HepG2 (cell line): ENCODE measurements around the gene GAL3ST1. TPM values are rescaled to one million over a fixed set of nuclear protein-coding genes. Genes with fewer than 3 reads are reported as not detected.

ENCODE experiments used
- CREM ChIP-seq, 2 experiments: sonication (generic) in 1 of 2; formaldehyde crosslinking in 1 of 2; IDR thresholded peaks; 2 replicates each; pipeline versions ENCODE4 v1.4.0 to v1.6.1; 2016 to 2020; ENCODE audit warnings: antibody characterized with exemption in 1 of 2, mild to moderate bottlenecking in 1 of 2, missing genetic modification reagents in 1 of 2
- CSRNP1 ChIP-seq: sonication (generic); formaldehyde crosslinking; IDR thresholded peaks from 2 replicates; pipeline ENCODE4 v1.8.1; 2023; ENCODE audit warnings: mild to moderate bottlenecking, missing genetic modification reagents
- HDAC1 ChIP-seq: sonication (generic); formaldehyde crosslinking; IDR thresholded peaks from 2 replicates; pipeline ENCODE4 v1.5.1; 2020; ENCODE audit warnings: mild to moderate bottlenecking, missing genetic modification reagents
- HDAC2 ChIP-seq: sonication (generic); formaldehyde crosslinking; IDR thresholded peaks from 2 replicates; pipeline ENCODE4 v1.4.0; 2020; ENCODE audit warnings: missing genetic modification reagents
- HIC2 ChIP-seq: sonication (generic); formaldehyde crosslinking; IDR thresholded peaks from 2 replicates; pipeline ENCODE4 v1.9.0; 2022; ENCODE audit warnings: low read depth, missing genetic modification reagents
- IRX3 ChIP-seq: sonication (generic); formaldehyde crosslinking; IDR thresholded peaks from 2 replicates; pipeline ENCODE4 v1.8.1; 2023; ENCODE audit warnings: mild to moderate bottlenecking, low read depth, missing genetic modification reagents, borderline replicate concordance
- LCORL ChIP-seq, 2 experiments: fragments of 450-650 bp in 1 of 2; sonication (generic) in 1 of 2; formaldehyde crosslinking in 1 of 2; IDR thresholded peaks; 2 replicates each; pipeline versions ENCODE4 v1.5.0 to v1.6.1; 2017 to 2020; ENCODE audit warnings: antibody characterized with exemption in 1 of 2, missing genetic modification reagents in 1 of 2
- MBD4 ChIP-seq: IDR thresholded peaks from 2 replicates; pipeline ENCODE4 v1.6.1; 2012; ENCODE audit warnings: low read length, inconsistent platforms, borderline replicate concordance
- MIER3 ChIP-seq: IDR thresholded peaks from 2 replicates; pipeline ENCODE4 v1.6.1; 2016; ENCODE audit warnings: missing compliant biosample characterization, borderline replicate concordance
- NR2F2 ChIP-seq: IDR thresholded peaks from 2 replicates; pipeline ENCODE4 v1.6.1; 2012; ENCODE audit warnings: low read depth, inconsistent platforms, borderline replicate concordance
- PAXIP1 ChIP-seq: sonication (generic); formaldehyde crosslinking; conservative IDR thresholded peaks from 2 replicates; pipeline ENCODE4 v1.4.0; 2020; ENCODE audit warnings: mild to moderate bottlenecking, missing genetic modification reagents, moderate library complexity
- SNAPC2 ChIP-seq: sonication (generic); formaldehyde crosslinking; IDR thresholded peaks from 2 replicates; pipeline ENCODE4 v1.8.1; 2022; ENCODE audit warnings: mild to moderate bottlenecking, missing genetic modification reagents
- SOX13 ChIP-seq, 3 experiments: fragments of 450-650 bp in 1 of 3; sonication (generic) in 1 of 3; formaldehyde crosslinking in 1 of 3; IDR thresholded peaks in 2 of 3; conservative IDR thresholded peaks in 1 of 3; 2 replicates each; pipeline versions ENCODE4 v1.5.0 to v1.6.1; 2016 to 2020; ENCODE audit warnings: antibody characterized with exemption in 1 of 3, mild to moderate bottlenecking in 1 of 3, missing compliant biosample characterization in 1 of 3, missing genetic modification reagents in 1 of 3, moderate library complexity in 1 of 3
- TBX2 ChIP-seq: sonication (generic); formaldehyde crosslinking; IDR thresholded peaks from 2 replicates; pipeline ENCODE4 v1.5.0; 2020; ENCODE audit warnings: missing genetic modification reagents, mild to moderate bottlenecking, borderline replicate concordance
- ZNF12 ChIP-seq: sonication (generic); formaldehyde crosslinking; IDR thresholded peaks from 2 replicates; pipeline ENCODE4 v1.5.0; 2020; ENCODE audit warnings: missing genetic modification reagents
- ZNF225 ChIP-seq: sonication (generic); formaldehyde crosslinking; IDR thresholded peaks from 2 replicates; pipeline ENCODE4 v1.4.0; 2020; ENCODE audit warnings: mild to moderate bottlenecking, missing genetic modification reagents
- ZNF609 ChIP-seq: sonication (generic); formaldehyde crosslinking; IDR thresholded peaks from 2 replicates; pipeline ENCODE4 v1.4.0; 2020; ENCODE audit warnings: mild to moderate bottlenecking, missing genetic modification reagents, borderline replicate concordance
- polyA plus RNA-seq, 8 experiments: library from polyadenylated mRNA; depleted of rRNA in 3 of 8; stranded (reverse) in 7 of 8; unstranded in 1 of 8; fragments of >200 nt; fragmentation: Illumina TruSeq in 4 of 8; extraction: Trizol in 4 of 8; gene quantifications; 2 replicates each; pipeline versions ENCODE4 v1.2.1 to v1.2.3, GENCODE V29; 2011 to 2016; ENCODE audit warnings: low read depth in 4 of 8, missing spikeins in 1 of 8, mixed read lengths in 1 of 8; ENCODE audit not compliant: insufficient read depth in 1 of 8
- total RNA-seq, 5 experiments: library from RNA; depleted of rRNA; stranded (reverse); fragments of >200 nt; fragmentation: Illumina TruSeq; extraction: Trizol; gene quantifications; 2 replicates each; pipeline ENCODE4 v1.2.3, GENCODE V29; 2016; ENCODE audit warnings: low read depth in 1 of 5

The GAL3ST1 gene
- total and polyA plus RNA-seq, 2 of the 13 experiments (the other 11 are each of a cell fraction or from before 2014, with no cell fraction given): 4.4 to 14.7 TPM

GRCh38 chr22:30559889-30560288, 14.6 kb downstream of the GAL3ST1 start (continued):
- no peak for TF ChIP-seq CREM (IDR thresholded peaks at IDR 0.05)
- TF ChIP-seq CREM (CRISPR knock-in tag; IDR thresholded peaks at IDR 0.05): no peak
- no peak for TF ChIP-seq MBD4
- TF ChIP-seq IRX3 (CRISPR knock-in tag): no peak
- TF ChIP-seq LCORL (IDR thresholded peaks at IDR 0.05): no peak
- peak; percentile 83 for TF ChIP-seq LCORL (CRISPR knock-in tag; IDR thresholded peaks at IDR 0.05)
- no peak for TF ChIP-seq HDAC2
- TF ChIP-seq MIER3 (CRISPR knock-in tag): no peak
- 0 out of 2 replicates have a peak, but pooled peaks have one; percentile 50 for TF ChIP-seq CSRNP1 (CRISPR knock-in tag)
- TF ChIP-seq ZNF225 (CRISPR knock-in tag): no peak
- no peak for TF ChIP-seq ZNF12 (CRISPR knock-in tag)
- peak; percentile 80 for TF ChIP-seq TBX2 (CRISPR knock-in tag)
- no peak for TF ChIP-seq HDAC1 (CRISPR knock-in tag)
- 0 out of 2 replicates have a peak, but pooled peaks have one; percentile 76 for TF ChIP-seq SNAPC2 (CRISPR knock-in tag)
- TF ChIP-seq SOX13 (IDR thresholded peaks at IDR 0.05): no peak
- no peak for TF ChIP-seq SOX13 (CRISPR knock-in tag; conservative IDR thresholded peaks at IDR 0.05 in 1 of 2, IDR thresholded peaks at IDR 0.05 in 1 of 2)
- peak; percentile 54; the same call in 1 of the 2 replicates for TF ChIP-seq NR2F2
- TF ChIP-seq ZNF609 (CRISPR knock-in tag): no peak
- TF ChIP-seq PAXIP1 (CRISPR knock-in tag): peak; percentile 77
- peak; percentile 86; the same call in 1 of the 2 replicates for TF ChIP-seq HIC2 (CRISPR knock-in tag)
